T-helper 1 cell treated with Interleukin-12 subunit alpha and Interleukin-12 subunit beta and Interleukin-4 antibody, amounts not matched to agents 30 μg/mL and 1 μg/mL, for 36 hours (primary cell): ENCODE measurements around the gene MSANTD1.

Experiments used
- H3K27ac Mint-ChIP-seq: one replicate; pipeline ENCODE4 v1.8.0; 2021; ENCODE audit warnings: mild to moderate bottlenecking, mixed read lengths
- H3K27me3 Mint-ChIP-seq: one replicate; pipeline ENCODE4 v1.8.0; 2021; ENCODE audit warnings: low read depth, mixed read lengths
- H3K36me3 Mint-ChIP-seq: one replicate; pipeline ENCODE4 v1.8.0; 2021; ENCODE audit warnings: low read depth, mixed read lengths
- H3K4me1 Mint-ChIP-seq: one replicate; pipeline ENCODE4 v1.8.0; 2021; ENCODE audit warnings: low read depth, mixed read lengths
- H3K4me3 Mint-ChIP-seq: one replicate; pipeline ENCODE4 v1.8.0; 2021; ENCODE audit warnings: mild to moderate bottlenecking, moderate library complexity, mixed read lengths
- H3K9me3 Mint-ChIP-seq: one replicate; pipeline ENCODE4 v1.8.0; 2021; ENCODE audit warnings: mixed read lengths

The MSANTD1 gene

GRCh38 chr4:3234171-3235029, 14.6 kb upstream of the MSANTD1 start:
- no peak overlapping the region for H3K27ac Mint-ChIP-seq

DNA sequence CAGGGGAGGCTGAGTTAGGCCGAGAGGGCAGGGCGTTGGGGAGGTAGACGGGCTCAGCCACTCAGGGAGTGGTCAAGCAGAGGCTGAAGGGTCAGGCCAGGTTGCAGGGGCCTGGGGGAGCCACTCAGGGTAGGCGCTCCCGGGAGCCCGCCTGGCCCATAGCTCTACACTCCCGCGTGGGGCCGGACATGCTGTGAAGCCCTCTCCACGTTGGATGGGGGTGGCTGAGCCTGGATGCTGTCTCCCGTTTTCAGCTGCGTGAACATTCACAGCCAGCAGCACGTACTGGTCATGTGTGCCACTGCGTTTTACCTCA, 14.0 kb upstream of the MSANTD1 start:
- Mint-ChIP-seq H3K4me3 (no peak overlapping the region), H3K9me3 (no peaks in the 10 kb centered on the region), H3K4me1 (no peaks in the 10 kb centered on the region), H3K36me3 (peaks cover 23% of the 10 kb centered on the region), H3K27me3 (no peaks in the 10 kb centered on the region), H3K27ac (no peak overlapping the region)

More at GRCh38 chr4:3234171-3235029, 14.6 kb upstream of the MSANTD1 start:
- H3K9me3 Mint-ChIP-seq = no peaks in the 10 kb centered on the region
- H3K4me3 Mint-ChIP-seq = no peak overlapping the region
- no peaks in the 10 kb centered on the region for H3K27me3 Mint-ChIP-seq
- no peaks in the 10 kb centered on the region for H3K4me1 Mint-ChIP-seq
- peaks cover 29% of the 10 kb centered on the region for H3K36me3 Mint-ChIP-seq

- Mint-ChIP-seq H3K4me1 (no peaks in the 10 kb centered on the region), H3K36me3 (peaks cover 20% of the 10 kb centered on the region), H3K9me3 (no peaks in the 10 kb centered on the region), H3K4me3 (no peak overlapping the region), H3K27me3 (no peaks in the 10 kb centered on the region), H3K27ac (no peak overlapping the region)
Measured at GRCh38 chr4:3235581-3235980, 13.4 kb upstream of the MSANTD1 start.

DNA sequence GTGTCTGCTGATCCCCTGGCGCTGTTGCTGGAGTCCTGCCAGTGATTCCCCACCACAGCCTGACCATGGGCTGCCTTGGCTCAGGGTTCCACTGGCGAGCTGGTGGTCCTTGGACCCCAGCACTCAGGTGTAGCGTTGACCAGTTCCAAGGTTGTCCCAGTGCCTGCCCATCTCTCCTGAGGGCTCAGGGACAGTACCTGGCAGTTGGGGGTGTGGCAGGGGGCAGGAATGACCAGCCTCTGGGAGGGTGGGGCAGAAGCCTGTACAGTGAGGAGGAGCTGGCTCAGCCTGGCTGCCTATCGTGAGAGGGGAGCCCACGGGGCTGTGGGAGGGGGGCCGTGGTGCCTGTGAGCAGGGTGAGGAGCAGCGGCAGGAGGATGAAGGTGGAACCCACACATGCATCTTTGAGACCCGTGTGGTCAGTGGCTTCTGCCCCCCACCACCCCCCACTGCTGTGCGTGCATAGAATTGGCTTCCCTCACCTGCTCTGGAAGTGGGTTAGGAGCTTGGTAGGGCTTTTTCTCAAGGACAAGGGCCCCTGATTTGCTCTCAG, 12.6 kb upstream of the MSANTD1 start:
- no peak overlapping the region for H3K27ac Mint-ChIP-seq
- H3K36me3 Mint-ChIP-seq = peaks cover 19% of the 10 kb centered on the region
- H3K9me3 Mint-ChIP-seq = no peaks in the 10 kb centered on the region

DNA sequence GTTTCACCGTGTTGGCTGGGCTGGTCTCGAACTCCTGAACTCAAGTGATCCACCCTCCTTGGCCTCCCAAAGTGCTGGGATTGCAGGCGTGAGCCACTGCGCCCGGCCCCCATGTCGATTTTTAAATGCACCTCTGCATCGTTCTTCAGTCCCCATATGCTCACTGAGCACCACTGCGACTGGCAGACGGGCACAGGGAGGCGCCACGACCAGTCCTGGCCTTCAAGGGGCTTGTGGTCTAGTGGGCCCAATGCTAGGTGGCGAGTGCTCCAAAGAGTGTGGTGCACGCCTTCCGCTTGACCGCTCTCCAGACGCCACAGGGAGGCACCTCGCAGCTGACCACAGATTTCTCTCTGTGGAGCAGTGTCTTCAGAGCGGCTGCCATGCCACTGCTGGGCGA, 11.7 kb upstream of the MSANTD1 start:
- H3K4me3 Mint-ChIP-seq = no peak overlapping the region
- H3K9me3 Mint-ChIP-seq = no peaks in the 10 kb centered on the region
- H3K36me3 Mint-ChIP-seq = peaks cover 16% of the 10 kb centered on the region
- H3K27me3 Mint-ChIP-seq = no peaks in the 10 kb centered on the region
- H3K4me1 Mint-ChIP-seq = no peaks in the 10 kb centered on the region
- no peak overlapping the region for H3K27ac Mint-ChIP-seq

More for the DNA sequence above, 12.6 kb upstream of the MSANTD1 start:
- Mint-ChIP-seq H3K4me1 (no peaks in the 10 kb centered on the region), H3K27me3 (no peaks in the 10 kb centered on the region), H3K4me3 (no peak overlapping the region)

DNA sequence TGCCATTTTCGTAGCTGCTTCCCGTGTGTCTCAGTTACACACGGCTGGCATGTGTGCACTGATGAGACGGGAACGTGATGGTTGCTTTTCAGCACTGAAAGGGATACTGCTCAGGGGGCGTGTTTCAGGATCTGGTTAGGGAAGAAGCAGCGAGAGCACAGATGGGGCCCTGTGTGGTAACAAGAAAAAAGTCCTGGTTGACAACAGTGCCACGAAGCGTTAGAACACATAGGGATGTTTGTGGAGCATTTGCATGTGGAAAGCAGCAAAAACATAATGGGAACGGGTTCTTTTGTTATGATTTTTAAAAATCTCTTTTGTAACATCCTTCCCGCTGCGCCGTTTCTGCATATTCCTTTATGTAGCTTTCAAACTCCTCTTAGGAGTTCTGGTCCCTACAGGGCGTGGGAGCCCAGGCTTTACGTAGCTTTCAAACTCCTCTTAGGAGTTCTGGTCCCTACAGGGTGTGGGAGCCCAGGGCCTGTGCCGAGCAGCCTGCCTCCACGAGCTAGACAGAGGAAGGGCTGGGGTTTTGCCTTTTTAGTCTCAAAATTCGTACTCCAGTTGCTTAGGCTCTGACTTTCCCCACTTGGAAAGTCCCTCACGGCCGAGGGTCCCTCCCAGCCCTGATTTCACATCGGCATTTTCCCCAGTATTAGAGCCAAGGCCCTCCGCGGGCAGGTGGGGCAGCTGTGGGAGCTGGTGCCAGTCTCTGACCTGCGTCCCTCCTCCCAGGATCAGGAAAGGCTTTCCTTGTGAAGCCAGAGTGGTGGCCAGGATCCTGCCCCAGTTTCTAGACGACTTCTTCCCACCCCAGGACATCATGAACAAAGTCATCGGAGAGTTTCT, 11.0 kb upstream of the MSANTD1 start:
- peaks cover 6% of the 10 kb centered on the region for H3K4me1 Mint-ChIP-seq
- no peak overlapping the region for H3K4me3 Mint-ChIP-seq
- no peaks in the 10 kb centered on the region for H3K9me3 Mint-ChIP-seq
- H3K36me3 Mint-ChIP-seq = peaks cover 16% of the 10 kb centered on the region
- no peaks in the 10 kb centered on the region for H3K27me3 Mint-ChIP-seq
- no peak overlapping the region for H3K27ac Mint-ChIP-seq

- H3K36me3 Mint-ChIP-seq = peaks cover 14% of the 10 kb centered on the region
- H3K27me3 Mint-ChIP-seq = no peaks in the 10 kb centered on the region
- no peaks in the 10 kb centered on the region for H3K9me3 Mint-ChIP-seq
- H3K27ac Mint-ChIP-seq = no peak overlapping the region
- peaks cover 12% of the 10 kb centered on the region for H3K4me1 Mint-ChIP-seq
- H3K4me3 Mint-ChIP-seq = no peak overlapping the region
Measured at GRCh38 chr4:3238721-3239120, 10.2 kb upstream of the MSANTD1 start.

DNA sequence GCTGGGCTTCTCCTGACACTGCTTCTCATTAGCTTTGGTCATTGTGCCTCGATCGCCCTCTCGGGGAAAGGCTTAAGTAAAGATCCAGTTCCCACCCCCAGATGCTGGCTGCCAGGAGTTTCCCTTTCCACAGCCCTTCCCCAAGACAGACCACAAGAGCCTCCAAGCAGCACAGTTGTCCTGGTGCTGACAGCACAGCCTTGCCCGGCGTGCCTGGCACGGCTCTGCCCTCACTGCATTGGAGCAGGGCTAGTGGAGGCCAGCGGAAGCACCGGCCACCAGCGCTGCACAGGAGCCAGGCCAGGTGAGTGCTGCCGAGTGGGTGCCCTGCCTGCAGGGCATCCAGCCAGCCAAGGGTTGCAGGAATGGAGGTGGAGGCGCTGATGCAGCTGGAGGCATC, 9.7 kb upstream of the MSANTD1 start:
- Mint-ChIP-seq H3K9me3 (no peaks in the 10 kb centered on the region), H3K27me3 (no peaks in the 10 kb centered on the region), H3K4me1 (peaks cover 13% of the 10 kb centered on the region), H3K36me3 (peaks cover 11% of the 10 kb centered on the region), H3K27ac (no peak overlapping the region), H3K4me3 (no peak overlapping the region)

DNA sequence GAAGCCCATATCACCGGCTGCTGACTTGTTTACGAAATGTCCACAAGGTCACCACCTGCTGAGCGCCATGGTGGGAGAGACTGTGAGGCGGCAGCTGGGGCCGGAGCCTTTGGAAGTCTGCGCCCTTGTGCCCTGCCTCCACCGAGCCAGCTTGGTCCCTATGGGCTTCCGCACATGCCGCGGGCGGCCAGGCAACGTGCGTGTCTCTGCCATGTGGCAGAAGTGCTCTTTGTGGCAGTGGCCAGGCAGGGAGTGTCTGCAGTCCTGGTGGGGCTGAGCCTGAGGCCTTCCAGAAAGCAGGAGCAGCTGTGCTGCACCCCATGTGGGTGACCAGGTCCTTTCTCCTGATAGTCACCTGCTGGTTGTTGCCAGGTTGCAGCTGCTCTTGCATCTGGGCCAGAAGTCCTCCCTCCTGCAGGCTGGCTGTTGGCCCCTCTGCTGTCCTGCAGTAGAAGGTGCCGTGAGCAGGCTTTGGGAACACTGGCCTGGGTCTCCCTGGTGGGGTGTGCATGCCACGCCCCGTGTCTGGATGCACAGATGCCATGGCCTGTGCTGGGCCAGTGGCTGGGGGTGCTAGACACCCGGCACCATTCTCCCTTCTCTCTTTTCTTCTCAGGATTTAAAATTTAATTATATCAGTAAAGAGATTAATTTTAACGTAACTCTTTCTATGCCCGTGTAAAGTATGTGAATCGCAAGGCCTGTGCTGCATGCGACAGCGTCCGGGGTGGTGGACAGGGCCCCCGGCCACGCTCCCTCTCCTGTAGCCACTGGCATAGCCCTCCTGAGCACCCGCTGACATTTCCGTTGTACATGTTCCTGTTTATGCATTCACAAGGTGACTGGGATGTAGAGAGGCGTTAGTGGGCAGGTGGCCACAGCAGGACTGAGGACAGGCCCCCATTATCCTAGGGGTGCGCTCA, 8.7 kb upstream of the MSANTD1 start:
- Mint-ChIP-seq H3K36me3 (peaks cover 8% of the 10 kb centered on the region), H3K9me3 (no peaks in the 10 kb centered on the region), H3K27me3 (no peaks in the 10 kb centered on the region), H3K27ac (no peak overlapping the region), H3K4me3 (no peak overlapping the region), H3K4me1 (peaks cover 13% of the 10 kb centered on the region)

- H3K27me3 Mint-ChIP-seq = no peaks in the 10 kb centered on the region
- H3K4me1 Mint-ChIP-seq = peaks cover 13% of the 10 kb centered on the region
- H3K27ac Mint-ChIP-seq = no peak overlapping the region
- no peaks in the 10 kb centered on the region for H3K9me3 Mint-ChIP-seq
- H3K36me3 Mint-ChIP-seq = peaks cover 8% of the 10 kb centered on the region
- no peak overlapping the region for H3K4me3 Mint-ChIP-seq
Measured at GRCh38 chr4:3240936-3241522, 7.9 kb upstream of the MSANTD1 start.

- no peak overlapping the region for H3K27ac Mint-ChIP-seq
Measured at GRCh38 chr4:3241898-3242524, 6.9 kb upstream of the MSANTD1 start.

DNA sequence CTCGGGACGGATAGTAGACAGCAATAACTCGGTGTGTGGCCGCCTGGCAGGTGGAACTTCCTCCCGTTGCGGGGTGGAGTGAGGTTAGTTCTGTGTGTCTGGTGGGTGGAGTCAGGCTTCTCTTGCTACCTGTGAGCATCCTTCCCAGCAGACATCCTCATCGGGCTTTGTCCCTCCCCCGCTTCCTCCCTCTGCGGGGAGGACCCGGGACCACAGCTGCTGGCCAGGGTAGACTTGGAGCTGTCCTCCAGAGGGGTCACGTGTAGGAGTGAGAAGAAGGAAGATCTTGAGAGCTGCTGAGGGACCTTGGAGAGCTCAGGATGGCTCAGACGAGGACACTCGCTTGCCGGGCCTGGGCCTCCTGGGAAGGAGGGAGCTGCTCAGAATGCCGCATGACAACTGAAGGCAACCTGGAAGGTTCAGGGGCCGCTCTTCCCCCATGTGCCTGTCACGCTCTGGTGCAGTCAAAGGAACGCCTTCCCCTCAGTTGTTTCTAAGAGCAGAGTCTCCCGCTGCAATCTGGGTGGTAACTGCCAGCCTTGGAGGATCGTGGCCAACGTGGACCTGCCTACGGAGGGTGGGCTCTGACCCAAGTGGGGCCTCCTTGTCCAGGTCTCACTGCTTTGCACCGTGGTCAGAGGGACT, 5.7 kb upstream of the MSANTD1 start:
- Mint-ChIP-seq H3K27ac (peak overlapping the region; percentile 70), H3K36me3 (peaks cover 4% of the 10 kb centered on the region), H3K4me3 (no peak overlapping the region), H3K4me1 (peaks cover 13% of the 10 kb centered on the region), H3K9me3 (no peaks in the 10 kb centered on the region), H3K27me3 (no peaks in the 10 kb centered on the region)

More at GRCh38 chr4:3241898-3242524, 6.9 kb upstream of the MSANTD1 start:
- H3K36me3 Mint-ChIP-seq = peaks cover 8% of the 10 kb centered on the region
- H3K4me1 Mint-ChIP-seq = peaks cover 13% of the 10 kb centered on the region
- no peaks in the 10 kb centered on the region for H3K9me3 Mint-ChIP-seq
- no peak overlapping the region for H3K4me3 Mint-ChIP-seq
- no peaks in the 10 kb centered on the region for H3K27me3 Mint-ChIP-seq

- no peaks in the 10 kb centered on the region for H3K27me3 Mint-ChIP-seq
- H3K27ac Mint-ChIP-seq = no peak overlapping the region
- H3K36me3 Mint-ChIP-seq = peaks cover 1% of the 10 kb centered on the region
- no peaks in the 10 kb centered on the region for H3K9me3 Mint-ChIP-seq
- peaks cover 13% of the 10 kb centered on the region for H3K4me1 Mint-ChIP-seq
- H3K4me3 Mint-ChIP-seq = no peak overlapping the region
Measured at GRCh38 chr4:3244002-3244401, 5.0 kb upstream of the MSANTD1 start.
